ENCODE measurements around the gene RAB40AL.

Gene RAB40AL

DNA sequence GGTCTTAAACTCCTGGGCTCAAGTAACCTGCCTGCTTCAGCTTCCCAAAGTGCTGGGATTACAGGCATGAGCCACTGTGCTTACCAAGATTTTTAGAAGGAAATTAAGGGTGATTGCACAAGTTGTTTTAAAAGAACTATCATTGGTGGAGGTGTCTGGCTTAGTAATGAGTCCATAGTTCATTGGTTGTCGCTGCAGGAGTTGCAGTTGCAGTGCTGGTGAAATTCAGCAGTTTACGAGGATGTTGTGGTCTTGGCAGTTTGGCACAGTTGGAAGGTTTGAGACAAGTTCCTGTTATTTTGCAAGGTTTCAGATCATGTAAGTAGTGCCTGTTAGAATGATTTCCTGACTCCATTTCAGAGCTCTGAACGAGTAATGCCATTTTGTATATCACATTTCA lies 48.1 kb downstream of the RAB40AL start:
- peak; percentile 60 for DNase-seq
